CD14-positive monocyte (primary cell): ENCODE results near the gene OVOL2. TPM values are rescaled to one million over a fixed set of nuclear protein-coding genes. Genes with fewer than 3 reads are reported as not detected.

Experiments
- DNase-seq, 3 donors: peaks; one replicate each; pipeline ENCODE4 v3.0.0-alpha.2; 2011 to 2022
- H2AFZ ChIP-seq: 2 replicates; pipeline ENCODE4 v1.6.0; 2012; ENCODE audit warnings: mild to moderate bottlenecking, low read depth, low read length, inconsistent platforms; ENCODE audit not compliant: insufficient read depth, poor library complexity, severe bottlenecking
- H3K27ac ChIP-seq, 2 donors: 1 replicate in 1 of 2; 2 replicates in 1 of 2; pipeline ENCODE4 v1.5.1; 2012 to 2013; ENCODE audit warnings: low read length in 2 of 2, control low read depth in 1 of 2, inconsistent platforms in 1 of 2, low read depth in 1 of 2, mild to moderate bottlenecking in 1 of 2
- H3K27me3 ChIP-seq, 2 donors: one replicate each; pipeline versions ENCODE4 v1.6.0 to v1.6.1; 2011 to 2013; ENCODE audit warnings: low read length in 2 of 2; ENCODE audit not compliant: control insufficient read depth in 2 of 2, insufficient read depth in 2 of 2
- H3K36me3 ChIP-seq, 2 donors: replicated peaks in 1 of 2; 1 replicate in 1 of 2; 2 replicates in 1 of 2; pipeline versions ENCODE4 v1.5.1 to v1.6.1; 2012 to 2013; ENCODE audit warnings: low read length in 2 of 2, control low read depth in 1 of 2, inconsistent platforms in 1 of 2, mild to moderate bottlenecking in 1 of 2; ENCODE audit not compliant: insufficient read depth in 2 of 2, control insufficient read depth in 1 of 2
- H3K4me1 ChIP-seq, 2 donors: 1 replicate in 1 of 2; 2 replicates in 1 of 2; pipeline versions ENCODE4 v1.5.1 to v1.6.1; 2012 to 2013; ENCODE audit warnings: low read length in 2 of 2, control low read depth in 1 of 2, inconsistent platforms in 1 of 2, mild to moderate bottlenecking in 1 of 2, moderate library complexity in 1 of 2; ENCODE audit not compliant: insufficient read depth in 2 of 2, control insufficient read depth in 1 of 2
- H3K4me2 ChIP-seq: replicated peaks from 2 replicates; pipeline ENCODE3; 2012; ENCODE audit warnings: low read length, moderate library complexity, mild to moderate bottlenecking; ENCODE audit not compliant: poor library complexity, severe bottlenecking; ENCODE audit errors: extremely low read depth
- H3K4me3 ChIP-seq, 3 experiments: fragments of 200-600 bp in 1 of 3; sonication (generic) in 1 of 3; replicated peaks in 1 of 3; 1 replicate in 2 of 3; 2 replicates in 1 of 3; pipeline ENCODE4 v1.5.1; 2011 to 2013; ENCODE audit warnings: low read length in 3 of 3, mild to moderate bottlenecking in 3 of 3, control low read depth in 2 of 3, low read depth in 2 of 3, inconsistent platforms in 1 of 3, moderate library complexity in 1 of 3
- H3K79me2 ChIP-seq: 2 replicates; pipeline ENCODE4 v1.6.0; 2012; ENCODE audit warnings: mild to moderate bottlenecking, control low read depth, inconsistent platforms, low read length, moderate library complexity; ENCODE audit not compliant: insufficient read depth
- H3K9ac ChIP-seq: 2 replicates; pipeline ENCODE4 v1.6.0; 2017; ENCODE audit warnings: low read length, mild to moderate bottlenecking; ENCODE audit not compliant: insufficient read depth, poor library complexity, severe bottlenecking
- H3K9me3 ChIP-seq, 2 donors: replicated peaks in 1 of 2; 1 replicate in 1 of 2; 2 replicates in 1 of 2; pipeline versions ENCODE4 v1.5.1 to v1.6.1; 2012 to 2013; ENCODE audit warnings: low read length in 2 of 2, control low read depth in 1 of 2; ENCODE audit not compliant: control insufficient read depth in 1 of 2, insufficient read depth in 1 of 2
- H4K20me1 ChIP-seq: 2 replicates; pipeline ENCODE4 v1.6.0; 2012; ENCODE audit warnings: mild to moderate bottlenecking, low read length, control low read depth, moderate library complexity; ENCODE audit not compliant: insufficient read depth
- H3K27ac Mint-ChIP-seq, 7 donors: one replicate each; pipeline ENCODE4 v1.8.0; 2020; ENCODE audit warnings: mild to moderate bottlenecking in 7 of 7, mixed read lengths in 7 of 7, moderate library complexity in 6 of 7, inconsistent platforms in 2 of 7
- H3K27me3 Mint-ChIP-seq, 3 donors: one replicate each; pipeline ENCODE4 v1.8.0; 2021 to 2022; ENCODE audit warnings: low read depth in 3 of 3, mild to moderate bottlenecking in 3 of 3, mixed read lengths in 3 of 3, moderate library complexity in 3 of 3, inconsistent platforms in 1 of 3
- H3K36me3 Mint-ChIP-seq, 2 donors: one replicate each; pipeline ENCODE4 v1.8.0; 2020; ENCODE audit warnings: mixed read lengths in 2 of 2, inconsistent platforms in 1 of 2, mild to moderate bottlenecking in 1 of 2
- H3K4me1 Mint-ChIP-seq: one replicate; pipeline ENCODE4 v1.8.0; 2020; ENCODE audit warnings: mild to moderate bottlenecking, mixed read lengths
- H3K4me3 Mint-ChIP-seq, 2 donors: one replicate each; pipeline ENCODE4 v1.8.0; 2020; ENCODE audit warnings: mild to moderate bottlenecking in 2 of 2, mixed read lengths in 2 of 2, moderate library complexity in 1 of 2
- H3K9me3 Mint-ChIP-seq, 7 donors: one replicate each; pipeline ENCODE4 v1.8.0; 2020 to 2022; ENCODE audit warnings: mixed read lengths in 7 of 7, mild to moderate bottlenecking in 6 of 7, moderate library complexity in 6 of 7, inconsistent platforms in 2 of 7
- CTCF ChIP-seq: fragments of 200-600 bp; IDR thresholded peaks from one replicate; pipeline ENCODE4 v1.8.0; 2022; ENCODE audit warnings: antibody characterized with exemption, mild to moderate bottlenecking
- WGBS: methylation state at CpG from one replicate; pipeline ENCODE4 v1.1.5; 2013; ENCODE audit warnings: missing lambda C conversion rate; ENCODE audit not compliant: insufficient coverage; 5-methylcytosine and 5-hydroxymethylcytosine counted together
- intact Hi-C, 2 donors: fragments of 100-400 bp; cut with micrococcal nuclease; formaldehyde crosslinking; loops; one replicate each; pipeline versions ENCODE4 v1.15.0 to v1.15.1; 2023
- polyA plus RNA-seq, 3 donors: library from polyadenylated mRNA; depleted of rRNA in 1 of 3; unstranded in 2 of 3; stranded (reverse) in 1 of 3; fragments of 300-500 nt in 2 of 3; fragments of >200 nt in 1 of 3; fragmentation: Illumina TruSeq in 2 of 3; gene quantifications; 1 replicate in 2 of 3; 2 replicates in 1 of 3; pipeline ENCODE4 v1.2.3, GENCODE V29; 2012 to 2021

OVOL2 gene
- polyA plus RNA-seq, 3 donors, result not detected

- no peaks in the 10 kb centered on the region for H3K4me1 ChIP-seq
- DNase-seq, result no peak
- H3K36me3 ChIP-seq, result no peaks in the 10 kb centered on the region
- Mint-ChIP-seq H3K27me3 (peaks cover 0 to 1% (median 1%) of the 10 kb centered on the region in 3 donors), H3K9me3 (no peaks in the 10 kb centered on the region), H3K36me3 (no peaks in the 10 kb centered on the region), H3K4me1 (peaks cover 11% of the 10 kb centered on the region), H3K27ac (no peak overlapping the region), H3K4me3 (no peak overlapping the region)
- H3K27ac ChIP-seq, result no peak overlapping the region
- no peaks in the 10 kb centered on the region for H3K27me3 ChIP-seq
- 94% methylated on average over 4 of the region's 5 CpGs for WGBS
- intact Hi-C loops, result loop anchor here (5.0 kb wide), 2 partner anchors 36 to 491 kb away; no protein-coding TSS in a partner anchor
- H3K4me2 ChIP-seq, result no peak overlapping the region
- H2AFZ ChIP-seq, result no peak overlapping the region
- H3K9ac ChIP-seq, result no peak overlapping the region
- H3K9me3 ChIP-seq, result no peaks in the 10 kb centered on the region
- no peak overlapping the region for H3K4me3 ChIP-seq
- no peaks in the 10 kb centered on the region for H4K20me1 ChIP-seq
- TF ChIP-seq CTCF, result no peak
- no peaks in the 10 kb centered on the region for H3K79me2 ChIP-seq
Observed at GRCh38 chr20:17998446-17998845, 59.3 kb downstream of the OVOL2 start.

- Histone ChIP-seq H2AFZ (peak overlapping the region; percentile 32), H4K20me1 (no peaks in the 10 kb centered on the region), H3K79me2 (no peaks in the 10 kb centered on the region), H3K4me2 (no peak overlapping the region), H3K9me3 (no peaks in the 10 kb centered on the region), H3K36me3 (peaks cover 0 to 4% of the 10 kb centered on the region in 2 donors), H3K4me3 (no peak overlapping the region), H3K27me3 (no peaks in the 10 kb centered on the region), H3K9ac (no peak overlapping the region), H3K4me1 (no peaks in the 10 kb centered on the region), H3K27ac (no peak overlapping the region)
- Mint-ChIP-seq H3K27ac (no peak overlapping the region), H3K9me3 (no peaks in the 10 kb centered on the region), H3K4me1 (peaks cover 6% of the 10 kb centered on the region), H3K4me3 (no peak overlapping the region), H3K27me3 (peaks cover 0 to 1% (median 1%) of the 10 kb centered on the region in 3 donors), H3K36me3 (peaks cover 0 to 12% of the 10 kb centered on the region in 2 donors)
- WGBS, result 21% methylated on average over 4 of the region's 16 CpGs
- intact Hi-C loops, result loop anchor here (5.0 kb wide), 2 partner anchors 34 to 489 kb away; no protein-coding TSS in a partner anchor
- TF ChIP-seq CTCF, result peak; percentile 97
- peak; percentile 39 to 63 (median 50) for DNase-seq
Observed at GRCh38 chr20:17995967-17996819, 61.5 kb downstream of the OVOL2 start.
